Suprapubic skin (tissue), 4 donors: ENCODE results near the gene B3GALNT1.

ENCODE experiments used
- CTCF ChIP-seq, 2 donors: fragments of 200-600 bp in 1 of 2; fragments of 450-650 bp in 1 of 2; sonication (generic) in 1 of 2; IDR thresholded peaks; one replicate each; pipeline ENCODE4 v1.5.1; 2016 to 2019; ENCODE audit warnings: antibody characterized with exemption in 2 of 2, mild to moderate bottlenecking in 1 of 2, moderate library complexity in 1 of 2
- EP300 ChIP-seq: sonication (generic); formaldehyde crosslinking; IDR thresholded peaks from one replicate; pipeline ENCODE4 v1.6.1; 2017; ENCODE audit warnings: antibody characterized with exemption
- POLR2A ChIP-seq, 2 donors: fragments of 450-650 bp; IDR thresholded peaks; one replicate each; pipeline ENCODE4 v1.6.1; 2017; ENCODE audit warnings: antibody characterized with exemption in 2 of 2, mild to moderate bottlenecking in 2 of 2, moderate library complexity in 2 of 2
- POLR2AphosphoS5 ChIP-seq, 3 donors: sonication (generic); formaldehyde crosslinking; IDR thresholded peaks; one replicate each; pipeline ENCODE4 v1.6.1; 2017; ENCODE audit warnings: antibody characterized with exemption in 3 of 3

GRCh38 chr3:161083131-161083530, 22.0 kb downstream of the B3GALNT1 start:
- TF ChIP-seq CTCF (IDR thresholded peaks at IDR 0.05) = no peak
- TF ChIP-seq EP300 = no peak
- TF ChIP-seq POLR2A (IDR thresholded peaks at IDR 0.05) = no peak
- TF ChIP-seq POLR2AphosphoS5 (IDR thresholded peaks at IDR 0.05) = no peak
